H9 (cell line): ENCODE results near the gene VENTX. TPM values are rescaled to one million over a fixed set of nuclear protein-coding genes. Genes with fewer than 3 reads are reported as not detected.

Experiments used
- DNase-seq: peaks from one replicate; pipeline ENCODE4 v3.0.0-alpha.2; 2017
- H2AFZ ChIP-seq: one replicate; pipeline ENCODE4 v1.6.1; 2013; ENCODE audit warnings: mild to moderate bottlenecking, low read length, control low read depth, moderate library complexity
- H2AK5ac ChIP-seq: 2 replicates; pipeline ENCODE4 v1.6.1; 2013; ENCODE audit warnings: low read length, control low read depth, mixed read lengths; ENCODE audit not compliant: insufficient read length
- H2BK120ac ChIP-seq: one replicate; pipeline ENCODE4 v1.6.1; 2013; ENCODE audit warnings: low read depth, mild to moderate bottlenecking, low read length, control low read depth, inconsistent platforms; ENCODE audit not compliant: poor library complexity, severe bottlenecking
- H2BK12ac ChIP-seq: 2 replicates; pipeline ENCODE4 v1.6.1; 2013; ENCODE audit warnings: low read length, control low read depth, mixed read lengths, low read depth; ENCODE audit not compliant: insufficient read length
- H2BK15ac ChIP-seq: 2 replicates; pipeline ENCODE4 v1.6.1; 2013; ENCODE audit warnings: low read depth, low read length, control low read depth
- H2BK20ac ChIP-seq: one replicate; pipeline ENCODE4 v1.6.1; 2013; ENCODE audit warnings: low read depth, mild to moderate bottlenecking, low read length, control low read depth, inconsistent platforms; ENCODE audit not compliant: poor library complexity, severe bottlenecking
- H2BK5ac ChIP-seq: 2 replicates; pipeline ENCODE4 v1.6.1; 2013; ENCODE audit warnings: low read length, control low read depth, mixed read lengths; ENCODE audit not compliant: insufficient read length
- H3K14ac ChIP-seq: 2 replicates; pipeline ENCODE4 v1.6.1; 2013; ENCODE audit warnings: low read length, control low read depth; ENCODE audit not compliant: insufficient read depth
- H3K18ac ChIP-seq: 2 replicates; pipeline ENCODE4 v1.6.1; 2013; ENCODE audit warnings: low read depth, mild to moderate bottlenecking, mixed read lengths, low read length, control low read depth; ENCODE audit not compliant: insufficient read length
- H3K23ac ChIP-seq: 2 replicates; pipeline ENCODE4 v1.6.1; 2013; ENCODE audit warnings: low read length, control low read depth, mixed read lengths, low read depth; ENCODE audit not compliant: insufficient read length
- H3K23me2 ChIP-seq: 2 replicates; pipeline ENCODE4 v1.6.1; 2013; ENCODE audit warnings: low read depth, mild to moderate bottlenecking, mixed read lengths, low read length, control low read depth; ENCODE audit not compliant: insufficient read length, poor library complexity, severe bottlenecking
- H3K27ac ChIP-seq: 2 replicates; pipeline ENCODE4 v1.5.1; 2013; ENCODE audit warnings: low read length, control low read depth, mixed read lengths, low read depth; ENCODE audit not compliant: insufficient read length
- H3K27me3 ChIP-seq: 2 replicates; pipeline ENCODE4 v1.6.1; 2013; ENCODE audit warnings: low read length, control low read depth, inconsistent platforms; ENCODE audit not compliant: insufficient read depth
- H3K4ac ChIP-seq: 2 replicates; pipeline ENCODE4 v1.6.1; 2013; ENCODE audit warnings: low read depth, mild to moderate bottlenecking, control low read depth, inconsistent platforms, low read length, moderate library complexity
- H3K4me1 ChIP-seq: 2 replicates; pipeline ENCODE4 v1.6.1; 2013; ENCODE audit warnings: low read length, control low read depth, inconsistent platforms; ENCODE audit not compliant: insufficient read depth
- H3K4me2 ChIP-seq: 2 replicates; pipeline ENCODE4 v1.6.1; 2013; ENCODE audit warnings: low read length, control low read depth, mixed read lengths; ENCODE audit not compliant: insufficient read length, insufficient read depth
- H3K56ac ChIP-seq: 2 replicates; pipeline ENCODE4 v1.6.1; 2013; ENCODE audit warnings: low read depth, mild to moderate bottlenecking, mixed read lengths, low read length, control low read depth; ENCODE audit not compliant: insufficient read length
- H3K79me1 ChIP-seq: 2 replicates; pipeline ENCODE4 v1.6.1; 2013; ENCODE audit warnings: low read depth, mild to moderate bottlenecking, moderate library complexity, low read length, control low read depth, inconsistent platforms; ENCODE audit not compliant: insufficient read depth, poor library complexity, severe bottlenecking
- H3K79me2 ChIP-seq: 2 replicates; pipeline ENCODE4 v1.6.1; 2013; ENCODE audit warnings: low read length, control low read depth, inconsistent platforms; ENCODE audit not compliant: insufficient read depth
- H3K9ac ChIP-seq: 2 replicates; pipeline ENCODE4 v1.6.1; 2013; ENCODE audit warnings: low read length, control low read depth, mixed read lengths; ENCODE audit not compliant: insufficient read length; ENCODE audit errors: extremely low read depth
- H3K9me3 ChIP-seq: one replicate; pipeline ENCODE4 v1.6.1; 2013; ENCODE audit warnings: low read depth, low read length, inconsistent platforms; ENCODE audit not compliant: control insufficient read depth
- H3T11ph ChIP-seq: one replicate; pipeline ENCODE4 v1.6.1; 2013; ENCODE audit warnings: mild to moderate bottlenecking, low read length, control low read depth, inconsistent platforms
- H4K20me1 ChIP-seq: one replicate; pipeline ENCODE4 v1.6.1; 2013; ENCODE audit not compliant: control insufficient read depth, insufficient read length, insufficient read depth
- H4K5ac ChIP-seq: 2 replicates; pipeline ENCODE4 v1.6.1; 2013; ENCODE audit warnings: low read depth, mild to moderate bottlenecking, mixed read lengths, low read length, control low read depth; ENCODE audit not compliant: insufficient read length
- H4K8ac ChIP-seq: replicated peaks from 2 replicates; pipeline ENCODE4 v1.6.1; 2013; ENCODE audit warnings: low read length, control low read depth, mixed read lengths, low read depth; ENCODE audit not compliant: insufficient read length
- H4K91ac ChIP-seq: 2 replicates; pipeline ENCODE4 v1.6.1; 2013; ENCODE audit warnings: low read depth, mild to moderate bottlenecking, moderate library complexity, mixed read lengths, low read length, control low read depth; ENCODE audit not compliant: insufficient read length
- H3K27ac Mint-ChIP-seq, 3 experiments: 2 replicates in 2 of 3; 3 replicates in 1 of 3; pipeline ENCODE4 v1.8.0; 2020 to 2021; ENCODE audit warnings: mixed read lengths in 3 of 3, mild to moderate bottlenecking in 1 of 3, moderate library complexity in 1 of 3
- H3K27me3 Mint-ChIP-seq: 2 replicates; pipeline ENCODE4 v1.8.0; 2021; ENCODE audit warnings: low read depth, mild to moderate bottlenecking, moderate library complexity, mixed read lengths
- H3K36me3 Mint-ChIP-seq, 3 experiments: 2 replicates in 2 of 3; 3 replicates in 1 of 3; pipeline ENCODE4 v1.8.0; 2020 to 2021; ENCODE audit warnings: low read depth in 3 of 3, mixed read lengths in 3 of 3; ENCODE audit not compliant: insufficient read depth in 1 of 3
- H3K4me1 Mint-ChIP-seq, 2 experiments: 2 replicates each; pipeline ENCODE4 v1.8.0; 2020; ENCODE audit warnings: mixed read lengths in 2 of 2
- H3K4me3 Mint-ChIP-seq, 2 experiments: 2 replicates in 1 of 2; 3 replicates in 1 of 2; pipeline ENCODE4 v1.8.0; 2020 to 2021; ENCODE audit warnings: mild to moderate bottlenecking in 2 of 2, mixed read lengths in 2 of 2, moderate library complexity in 1 of 2
- H3K9me3 Mint-ChIP-seq, 2 experiments: 2 replicates in 1 of 2; 3 replicates in 1 of 2; pipeline ENCODE4 v1.8.0; 2020; ENCODE audit warnings: mild to moderate bottlenecking in 2 of 2, mixed read lengths in 2 of 2, moderate library complexity in 1 of 2
- WGBS: extraction: QIAGEN DNeasy Blood & Tissue Kit; methylation state at CpG from one replicate; pipeline ENCODE4 v1.1.7; 2013; ENCODE audit warnings: missing lambda C conversion rate, low lambda C conversion rate, mixed read lengths; ENCODE audit not compliant: insufficient read length; ENCODE audit errors: extremely low coverage; 5-methylcytosine and 5-hydroxymethylcytosine counted together
- total RNA-seq: library from RNA; stranded (reverse); gene quantifications from 2 replicates; pipeline ENCODE4 v1.2.1, GENCODE V29; 2021
- TF ChIP-seq, protein P1 (sequence below): fragments of 200-600 bp; sonication (generic); conservative IDR thresholded peaks from 3 replicates; pipeline ENCODE4 v1.8.0; 2021; ENCODE audit warnings: antibody characterized with exemption, mild to moderate bottlenecking

VENTX gene
- total RNA-seq, 1 experiment from 2014 or later, result 10.9 TPM

GRCh38 chr10:133200621-133201031 is 37.0 kb upstream of the VENTX start:
- H2AFZ ChIP-seq, result no peak overlapping the region
- H3K23me2 ChIP-seq, result no peaks in the 10 kb centered on the region
- no peak overlapping the region for H3K23ac ChIP-seq
- H4K8ac ChIP-seq, result no peak overlapping the region
- H3K4me1 Mint-ChIP-seq, result 0 out of 4 replicates have a peak, but pooled peaks cover 0 to 2% of the 10 kb centered on the region in 2 experiments
- H3K79me2 ChIP-seq, result no peaks in the 10 kb centered on the region
- H3K4ac ChIP-seq, result no peak overlapping the region
- no peak overlapping the region for H3K18ac ChIP-seq
- H3K36me3 Mint-ChIP-seq, result peaks cover 1 to 5% (median 2%) of the 10 kb centered on the region in 3 experiments; a peak in 3 of 7 replicates
- no peak overlapping the region for H2AK5ac ChIP-seq
- no peaks in the 10 kb centered on the region; the same call in 1 of the 2 replicates for H3K27me3 Mint-ChIP-seq
- no peak overlapping the region for H2BK12ac ChIP-seq
- no peak overlapping the region for H4K91ac ChIP-seq
- no peak overlapping the region for H3T11ph ChIP-seq
- peak overlapping the region; percentile 73 to 84 (median 82); a peak in 5 of 7 replicates for H3K27ac Mint-ChIP-seq
- no peak overlapping the region for H3K9ac ChIP-seq
- no peak overlapping the region for H3K14ac ChIP-seq
- no peak overlapping the region for H3K27ac ChIP-seq
- H3K4me2 ChIP-seq, result no peak overlapping the region
- H4K20me1 ChIP-seq, result no peaks in the 10 kb centered on the region
- no peaks in the 10 kb centered on the region for H3K27me3 ChIP-seq
- DNase-seq, result no peak
- no peak overlapping the region for H3K56ac ChIP-seq
- no peaks in the 10 kb centered on the region for H3K9me3 ChIP-seq
- no CpG with 5 or more reads among the region's 15 CpGs for WGBS
- no peak overlapping the region for H2BK120ac ChIP-seq
- H3K4me1 ChIP-seq, result no peaks in the 10 kb centered on the region
- no peak overlapping the region for H2BK5ac ChIP-seq
- H2BK15ac ChIP-seq, result no peak overlapping the region
- H3K9me3 Mint-ChIP-seq, result no peaks in the 10 kb centered on the region
- no peak overlapping the region for H2BK20ac ChIP-seq
- no peak overlapping the region for H3K4me3 Mint-ChIP-seq
- no peak overlapping the region for H4K5ac ChIP-seq
- H3K79me1 ChIP-seq, result no peaks in the 10 kb centered on the region
- TF ChIP-seq, protein P1, sequence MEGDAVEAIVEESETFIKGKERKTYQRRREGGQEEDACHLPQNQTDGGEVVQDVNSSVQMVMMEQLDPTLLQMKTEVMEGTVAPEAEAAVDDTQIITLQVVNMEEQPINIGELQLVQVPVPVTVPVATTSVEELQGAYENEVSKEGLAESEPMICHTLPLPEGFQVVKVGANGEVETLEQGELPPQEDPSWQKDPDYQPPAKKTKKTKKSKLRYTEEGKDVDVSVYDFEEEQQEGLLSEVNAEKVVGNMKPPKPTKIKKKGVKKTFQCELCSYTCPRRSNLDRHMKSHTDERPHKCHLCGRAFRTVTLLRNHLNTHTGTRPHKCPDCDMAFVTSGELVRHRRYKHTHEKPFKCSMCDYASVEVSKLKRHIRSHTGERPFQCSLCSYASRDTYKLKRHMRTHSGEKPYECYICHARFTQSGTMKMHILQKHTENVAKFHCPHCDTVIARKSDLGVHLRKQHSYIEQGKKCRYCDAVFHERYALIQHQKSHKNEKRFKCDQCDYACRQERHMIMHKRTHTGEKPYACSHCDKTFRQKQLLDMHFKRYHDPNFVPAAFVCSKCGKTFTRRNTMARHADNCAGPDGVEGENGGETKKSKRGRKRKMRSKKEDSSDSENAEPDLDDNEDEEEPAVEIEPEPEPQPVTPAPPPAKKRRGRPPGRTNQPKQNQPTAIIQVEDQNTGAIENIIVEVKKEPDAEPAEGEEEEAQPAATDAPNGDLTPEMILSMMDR, result no peak
